Smooth muscle cell (in vitro differentiated cells): ENCODE data around the gene PDK2. TPM values are rescaled to one million over a fixed set of nuclear protein-coding genes. Genes with fewer than 3 reads are reported as not detected.

ENCODE experiments used
- DNase-seq: peaks from one replicate; lab custom pipeline; 2025; ENCODE audit not compliant: unreplicated experiment; lab: John Stamatoyannopoulos, UW
- H2AFZ ChIP-seq: fragments of 200-600 bp; sonication (generic); 2 replicates; pipeline ENCODE4 v1.6.0; 2016; ENCODE audit warnings: antibody characterized with exemption, low read depth, mild to moderate bottlenecking
- H3F3A ChIP-seq: fragments of 200-600 bp; sonication (generic); 2 replicates; pipeline ENCODE4 v1.6.0; 2017; ENCODE audit warnings: antibody characterized with exemption, low read depth
- H3K27ac ChIP-seq: fragments of 200-600 bp; sonication (generic); 2 replicates; pipeline ENCODE4 v1.5.1; 2016; ENCODE audit warnings: low read depth, mild to moderate bottlenecking
- H3K27me3 ChIP-seq: fragments of 200-600 bp; sonication (generic); 2 replicates; pipeline ENCODE4 v1.6.1; 2016; ENCODE audit warnings: low read depth, mild to moderate bottlenecking
- H3K36me3 ChIP-seq: fragments of 200-600 bp; sonication (generic); 2 replicates; pipeline ENCODE4 v1.5.1; 2016; ENCODE audit warnings: low read depth
- H3K4me1 ChIP-seq: fragments of 200-600 bp; sonication (generic); 2 replicates; pipeline ENCODE4 v1.5.1; 2016; ENCODE audit warnings: low read depth
- H3K4me2 ChIP-seq: fragments of 200-600 bp; sonication (generic); 2 replicates; pipeline ENCODE4 v1.6.0; 2016; ENCODE audit warnings: mild to moderate bottlenecking
- H3K4me3 ChIP-seq: fragments of 200-600 bp; sonication (generic); 2 replicates; pipeline ENCODE4 v1.5.1; 2016; ENCODE audit warnings: mild to moderate bottlenecking
- H3K79me2 ChIP-seq: fragments of 200-600 bp; sonication (generic); 2 replicates; pipeline ENCODE4 v1.6.0; 2016; ENCODE audit warnings: low read depth, mild to moderate bottlenecking
- H3K9ac ChIP-seq: fragments of 200-600 bp; sonication (generic); 2 replicates; pipeline ENCODE4 v1.6.0; 2016; ENCODE audit warnings: low read depth
- H3K9me3 ChIP-seq: fragments of 200-600 bp; sonication (generic); replicated peaks from 2 replicates; pipeline ENCODE4 v1.5.1; 2016; ENCODE audit warnings: low read depth
- H4K20me1 ChIP-seq: fragments of 200-600 bp; sonication (generic); 2 replicates; pipeline ENCODE4 v1.6.0; 2016; ENCODE audit warnings: low read depth
- WGBS: methylation state at CpG from one replicate; pipeline ENCODE4 v1.1.7; 2016; ENCODE audit warnings: low lambda C conversion rate; 5-methylcytosine and 5-hydroxymethylcytosine counted together
- polyA plus RNA-seq: library from polyadenylated mRNA; unstranded; fragments of >200 nt; fragmentation: Nextera tagmentation; extraction: Ambion mirVana; gene quantifications from 2 replicates; pipeline ENCODE4 v1.2.1, GENCODE V29; 2016
- total RNA-seq: library from RNA; depleted of rRNA; stranded (reverse); fragments of >200 nt; gene quantifications from 2 replicates; pipeline ENCODE4 v1.2.3, GENCODE V29; 2014
- TF ChIP-seq, protein P1 (sequence below): fragments of 200-600 bp; sonication (generic); IDR thresholded peaks from 2 replicates; pipeline ENCODE4 v1.5.1; 2017; ENCODE audit warnings: borderline replicate concordance, mild to moderate bottlenecking, antibody characterized with exemption; ENCODE audit not compliant: insufficient read depth, poor library complexity, severe bottlenecking

PDK2 gene
- total and polyA plus RNA-seq, 2 experiments from 2014 or later, result 28.2 to 36.5 TPM

DNA sequence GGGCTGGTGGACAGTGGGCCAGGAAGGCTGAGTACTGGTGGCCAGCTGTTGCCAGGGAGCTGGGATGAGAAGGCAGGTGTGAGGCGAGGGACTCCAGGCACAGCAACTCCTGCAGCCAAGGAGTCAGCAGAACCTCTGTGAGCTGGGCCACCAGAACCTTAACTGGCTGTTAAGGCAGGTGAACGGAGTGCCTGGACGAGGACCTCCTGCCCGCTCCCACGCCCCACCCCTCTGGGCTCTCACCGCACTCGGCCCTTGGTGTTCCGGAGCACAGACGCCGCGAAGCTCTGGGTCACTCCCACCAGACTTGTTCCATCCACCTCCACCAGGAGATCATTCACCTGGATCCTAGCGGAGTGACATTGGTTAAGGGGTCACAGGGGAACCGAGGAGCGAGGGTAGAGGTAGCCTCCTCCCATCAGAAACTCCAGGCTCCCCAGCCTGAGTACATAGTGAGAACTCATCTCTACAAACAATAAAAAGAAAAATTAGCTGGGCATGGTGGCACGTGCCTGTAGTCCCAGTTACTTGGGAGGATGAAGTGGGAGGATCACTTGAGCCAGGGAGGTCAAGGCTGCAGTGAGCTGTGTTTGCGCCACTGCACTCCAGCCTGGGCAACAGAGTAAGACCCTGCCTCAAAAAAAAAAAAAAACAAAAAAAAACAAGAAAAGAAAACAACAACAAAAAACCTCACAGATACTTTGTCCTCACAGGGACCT lies 46.0 kb downstream of the PDK2 start:
- H3K4me2 ChIP-seq, result no peak overlapping the region
- 96% methylated on average over 15 of the region's 16 CpGs for WGBS
- H2AFZ ChIP-seq, result no peak overlapping the region
- H3K4me1 ChIP-seq, result no peaks in the 10 kb centered on the region
- no peak overlapping the region for H3K9ac ChIP-seq
- no peak overlapping the region for H3K27ac ChIP-seq
- peaks cover 26% of the 10 kb centered on the region for H3K79me2 ChIP-seq
- no peak overlapping the region for H3K4me3 ChIP-seq
- no peak for DNase-seq
- H3K27me3 ChIP-seq, result no peaks in the 10 kb centered on the region
- H3K9me3 ChIP-seq, result no peaks in the 10 kb centered on the region
- TF ChIP-seq, protein P1, sequence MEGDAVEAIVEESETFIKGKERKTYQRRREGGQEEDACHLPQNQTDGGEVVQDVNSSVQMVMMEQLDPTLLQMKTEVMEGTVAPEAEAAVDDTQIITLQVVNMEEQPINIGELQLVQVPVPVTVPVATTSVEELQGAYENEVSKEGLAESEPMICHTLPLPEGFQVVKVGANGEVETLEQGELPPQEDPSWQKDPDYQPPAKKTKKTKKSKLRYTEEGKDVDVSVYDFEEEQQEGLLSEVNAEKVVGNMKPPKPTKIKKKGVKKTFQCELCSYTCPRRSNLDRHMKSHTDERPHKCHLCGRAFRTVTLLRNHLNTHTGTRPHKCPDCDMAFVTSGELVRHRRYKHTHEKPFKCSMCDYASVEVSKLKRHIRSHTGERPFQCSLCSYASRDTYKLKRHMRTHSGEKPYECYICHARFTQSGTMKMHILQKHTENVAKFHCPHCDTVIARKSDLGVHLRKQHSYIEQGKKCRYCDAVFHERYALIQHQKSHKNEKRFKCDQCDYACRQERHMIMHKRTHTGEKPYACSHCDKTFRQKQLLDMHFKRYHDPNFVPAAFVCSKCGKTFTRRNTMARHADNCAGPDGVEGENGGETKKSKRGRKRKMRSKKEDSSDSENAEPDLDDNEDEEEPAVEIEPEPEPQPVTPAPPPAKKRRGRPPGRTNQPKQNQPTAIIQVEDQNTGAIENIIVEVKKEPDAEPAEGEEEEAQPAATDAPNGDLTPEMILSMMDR, result no peak
- H3F3A ChIP-seq, result no peaks in the 10 kb centered on the region
- H4K20me1 ChIP-seq, result peaks cover 98% of the 10 kb centered on the region
- no peaks in the 10 kb centered on the region for H3K36me3 ChIP-seq

DNA sequence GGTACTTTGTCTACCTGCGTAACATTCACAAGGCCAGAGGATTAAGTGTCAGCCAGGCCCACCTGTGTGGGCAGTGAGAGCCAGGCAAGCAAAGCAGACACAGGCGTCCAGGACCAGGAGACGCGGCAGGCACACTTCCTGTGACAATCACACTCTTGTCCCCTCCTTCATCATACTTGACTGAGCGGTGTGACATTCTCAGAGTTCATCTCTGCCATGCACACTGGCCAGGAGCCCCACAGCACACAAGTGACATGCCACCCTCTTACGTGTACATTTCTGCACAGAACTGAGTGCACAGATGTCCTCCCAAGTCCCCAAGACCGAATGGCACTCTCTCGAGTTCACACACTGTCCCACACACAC lies 46.6 kb downstream of the PDK2 start:
- Histone ChIP-seq H3K79me2 (peaks cover 31% of the 10 kb centered on the region), H4K20me1 (peaks cover 99% of the 10 kb centered on the region)
- 92% methylated on average over 8 of the region's 8 CpGs for WGBS

DNA sequence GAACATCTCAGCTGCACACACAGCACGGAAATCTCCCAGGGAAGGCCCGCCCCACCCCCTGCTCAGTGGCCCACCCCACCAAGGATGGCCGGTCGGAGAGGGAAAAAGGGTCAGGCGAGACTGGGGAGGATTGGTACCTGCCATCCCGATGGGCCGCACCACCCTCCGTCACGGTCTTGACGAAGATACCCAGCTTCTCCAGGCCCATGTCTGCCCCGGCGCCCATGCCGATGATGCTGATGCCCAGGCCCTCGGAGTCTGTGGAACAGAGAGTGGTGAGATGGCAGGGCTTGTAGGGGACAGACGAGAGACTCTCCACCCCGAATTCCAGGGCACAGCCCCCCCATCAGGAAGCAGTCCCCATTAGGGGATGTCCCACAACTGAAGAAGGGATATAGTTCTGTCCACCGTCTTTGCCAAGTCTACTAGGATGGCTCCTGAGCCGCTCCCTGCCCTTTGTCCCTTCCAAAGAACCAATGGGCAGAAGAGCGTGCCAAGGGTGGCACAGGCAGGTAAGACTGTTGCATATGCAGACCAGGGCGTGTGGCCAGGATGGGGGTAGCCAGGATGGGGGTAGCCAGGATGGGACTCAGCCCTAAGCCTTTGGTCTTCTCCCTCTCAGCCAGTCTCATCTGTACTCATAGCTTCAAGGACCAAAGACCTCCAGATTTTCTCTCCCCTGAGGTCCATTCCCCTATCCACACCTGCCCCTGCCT lies 48.5 kb downstream of the PDK2 start:
- H3K79me2 ChIP-seq, result peaks cover 50% of the 10 kb centered on the region
- peaks cover 100% of the 10 kb centered on the region for H4K20me1 ChIP-seq
- no peaks in the 10 kb centered on the region for H3K9me3 ChIP-seq
- H3K27ac ChIP-seq, result no peak overlapping the region
- H3K4me1 ChIP-seq, result peaks cover 18% of the 10 kb centered on the region
- H3K36me3 ChIP-seq, result no peaks in the 10 kb centered on the region
- H3F3A ChIP-seq, result no peaks in the 10 kb centered on the region
- H3K27me3 ChIP-seq, result no peaks in the 10 kb centered on the region
- no peak overlapping the region for H3K4me3 ChIP-seq
- H2AFZ ChIP-seq, result no peak overlapping the region
- TF ChIP-seq, protein P1, result no peak
- H3K9ac ChIP-seq, result no peak overlapping the region
- WGBS, result 99% methylated on average over 17 of the region's 20 CpGs
- no peak overlapping the region for H3K4me2 ChIP-seq
- DNase-seq, result no peak

More for the DNA sequence above, 46.6 kb downstream of the PDK2 start:
- H3F3A ChIP-seq, result no peaks in the 10 kb centered on the region
- TF ChIP-seq, protein P1, result no peak
- no peak overlapping the region for H3K9ac ChIP-seq
- no peaks in the 10 kb centered on the region for H3K36me3 ChIP-seq
- H2AFZ ChIP-seq, result no peak overlapping the region
- H3K4me2 ChIP-seq, result no peak overlapping the region
- no peak overlapping the region for H3K4me3 ChIP-seq
- no peak overlapping the region for H3K27ac ChIP-seq
- no peak for DNase-seq
- no peaks in the 10 kb centered on the region for H3K4me1 ChIP-seq
- H3K27me3 ChIP-seq, result no peaks in the 10 kb centered on the region
- H3K9me3 ChIP-seq, result no peaks in the 10 kb centered on the region

DNA sequence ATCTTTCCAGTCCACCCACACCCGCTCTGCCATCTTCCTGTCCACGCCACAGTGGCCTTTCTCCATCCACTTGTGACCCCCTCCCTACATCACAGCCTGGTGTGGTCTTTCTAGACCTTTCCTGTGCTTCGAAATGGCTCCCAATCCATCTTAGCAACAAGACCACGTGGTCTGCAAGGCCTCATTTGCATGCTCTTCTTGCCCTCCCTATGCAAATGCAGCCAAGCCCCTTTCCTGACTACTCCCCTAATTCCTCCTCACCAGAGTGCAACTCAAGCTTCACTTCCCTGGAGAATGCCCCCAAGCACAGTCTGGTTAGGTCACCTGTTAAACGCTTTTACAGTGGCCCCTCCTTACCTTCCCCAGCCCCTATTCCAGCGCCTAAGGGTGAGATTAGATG lies 49.2 kb downstream of the PDK2 start:
- WGBS, result 87% methylated on average over 6 of the region's 6 CpGs
- Histone ChIP-seq H3K27ac (no peak overlapping the region), H3K27me3 (no peaks in the 10 kb centered on the region), H3K79me2 (peaks cover 58% of the 10 kb centered on the region), H3K9ac (no peak overlapping the region), H3K9me3 (no peaks in the 10 kb centered on the region), H3K36me3 (no peaks in the 10 kb centered on the region), H3K4me2 (no peak overlapping the region), H3K4me1 (peaks cover 23% of the 10 kb centered on the region), H3K4me3 (no peak overlapping the region), H4K20me1 (peaks cover 100% of the 10 kb centered on the region), H2AFZ (no peak overlapping the region), H3F3A (no peaks in the 10 kb centered on the region)
- DNase-seq, result no peak
- TF ChIP-seq, protein P1, result no peak
